K562 (cell line): ENCODE measurements around the gene ELF2. TPM values are rescaled to one million over a fixed set of nuclear protein-coding genes. Genes with fewer than 3 reads are reported as not detected.
A peak's percentile ranks its signal among the peaks of the same experiment; 100 is the strongest.

Source experiments
- ATAC-seq: fragments of 200-7000 bp; cut with Tn5 transposase; 3 replicates; pipeline ENCODE4 v1.9.1; 2020; ENCODE audit warnings: moderate library complexity
- BruUV-seq: library from RNA; stranded (reverse); fragments of 400-500 nt; replicated peaks from 2 replicates; lab custom pipeline; 2021; lab: Mats Ljungman, UMichigan
- CTCF ChIA-PET: fragments of 300-600 bp; formaldehyde crosslinking; extraction: SDS; loops from one replicate; lab custom pipeline; 2021; ENCODE audit warnings: low intra/inter-chr PET ratio; lab: Yijun Ruan, JAX
- POLR2A ChIA-PET: fragments of 300-600, 350-650 bp; sonication (Branson Sonifier 250); formaldehyde crosslinking; extraction: SDS; loops from one replicate; lab custom pipeline; 2021; ENCODE audit warnings: antibody characterized with exemption, inconsistent platforms; lab: Yijun Ruan, JAX
- DNase-seq, 4 experiments: peaks; one replicate each; pipeline versions ENCODE4 v3.0.0 to v3.0.0-alpha.2; 2011 to 2018; ENCODE audit warnings: low spot score in 3 of 4, mixed read lengths in 3 of 4; ENCODE audit errors: extremely low read depth in 1 of 4
- FAIRE-seq: peaks from 2 replicates; lab custom pipeline; 2011; peaks lifted over from hg19 to GRCh38; lab: Jason Lieb, UNC
- H2AFZ ChIP-seq: 2 replicates; pipeline ENCODE4 v1.6.0; 2011; ENCODE audit warnings: low read depth, low read length, control low read depth, inconsistent platforms
- H3K27ac ChIP-seq: fragments of 200-600 bp; 3 replicates; pipeline ENCODE4 v1.8.0; 2011; ENCODE audit warnings: low read depth, mild to moderate bottlenecking, control low read depth, inconsistent platforms, low read length, moderate library complexity, mixed read lengths; ENCODE audit errors: extremely low read depth
- H3K27me3 ChIP-seq, 2 experiments: fragments of 300-600 bp in 1 of 2; 2 replicates in 1 of 2; 3 replicates in 1 of 2; pipeline versions ENCODE4 v1.6.0 to v1.8.0; 2011; ENCODE audit warnings: inconsistent platforms in 2 of 2, low read length in 2 of 2, mild to moderate bottlenecking in 1 of 2, mixed read lengths in 1 of 2, moderate library complexity in 1 of 2; ENCODE audit not compliant: control insufficient read depth in 2 of 2, insufficient read depth in 2 of 2
- H3K36me3 ChIP-seq: fragments of 300-600 bp; 3 replicates; pipeline ENCODE4 v1.8.0; 2011; ENCODE audit warnings: mild to moderate bottlenecking, low read length, inconsistent platforms; ENCODE audit not compliant: control insufficient read depth, insufficient read depth
- H3K4me1 ChIP-seq, 2 experiments: fragments of 200-600 bp in 1 of 2; replicated peaks in 1 of 2; 2 replicates in 1 of 2; 3 replicates in 1 of 2; pipeline versions ENCODE4 v1.5.1 to v1.8.0; 2011; ENCODE audit warnings: inconsistent platforms in 2 of 2, low read length in 2 of 2, mild to moderate bottlenecking in 1 of 2, mixed read lengths in 1 of 2, moderate library complexity in 1 of 2; ENCODE audit not compliant: control insufficient read depth in 2 of 2, insufficient read depth in 2 of 2
- H3K4me2 ChIP-seq: 2 replicates; pipeline ENCODE4 v1.6.1; 2011; ENCODE audit warnings: low read length, control low read depth, inconsistent platforms, mixed read lengths; ENCODE audit not compliant: insufficient read depth
- H3K4me3 ChIP-seq: fragments of 200-600 bp; sonication (generic), shearing (Covaris generic); 2 replicates; pipeline ENCODE4 v1.5.1; 2016; ENCODE audit warnings: control low read depth, inconsistent platforms
- H3K79me2 ChIP-seq: fragments of 200-600 bp; 3 replicates; pipeline ENCODE4 v1.8.0; 2011; ENCODE audit warnings: low read length, inconsistent platforms; ENCODE audit not compliant: control insufficient read depth, insufficient read depth
- H3K9ac ChIP-seq, 2 experiments: 2 replicates each; pipeline versions ENCODE4 v1.6.0 to v1.6.1; 2011; ENCODE audit warnings: low read depth in 2 of 2, low read length in 2 of 2, control low read depth in 1 of 2, inconsistent platforms in 1 of 2, mild to moderate bottlenecking in 1 of 2, mixed read lengths in 1 of 2; ENCODE audit not compliant: insufficient read depth in 1 of 2
- H3K9me1 ChIP-seq: one replicate; pipeline ENCODE4 v1.6.0; 2011; ENCODE audit warnings: inconsistent platforms, mild to moderate bottlenecking, low read length, moderate library complexity; ENCODE audit not compliant: control insufficient read depth, insufficient read depth
- H3K9me3 ChIP-seq: replicated peaks from 2 replicates; pipeline ENCODE4 v1.5.1; 2011; ENCODE audit warnings: low read depth, low read length, inconsistent platforms; ENCODE audit not compliant: control insufficient read depth, insufficient read depth
- H4K20me1 ChIP-seq: replicated peaks from 2 replicates; pipeline ENCODE4 v1.6.1; 2011; ENCODE audit warnings: low read length, inconsistent platforms, mixed read lengths; ENCODE audit not compliant: control insufficient read depth, insufficient read depth
- BRF1 ChIP-seq: IDR thresholded peaks from 3 replicates; pipeline ENCODE4 v1.6.1; 2011; ENCODE audit warnings: borderline replicate concordance, mild to moderate bottlenecking; ENCODE audit not compliant: insufficient read length; ENCODE audit errors: extremely low read depth
- CBFA2T3 ChIP-seq: fragments of 450-650 bp; IDR thresholded peaks from 2 replicates; pipeline ENCODE4 v1.6.1; 2017
- CGGBP1 ChIP-seq: fragments of 250-450 bp; sonication (Bioruptor Pico); IDR thresholded peaks from 2 replicates; pipeline ENCODE4 v1.9.0; 2021; ENCODE audit warnings: mild to moderate bottlenecking
- CTBP1 ChIP-seq: fragments of 450-650 bp; IDR thresholded peaks from 2 replicates; pipeline ENCODE4 v1.6.1; 2016; ENCODE audit warnings: borderline replicate concordance
- FOXP4 ChIP-seq: sonication (generic); formaldehyde crosslinking; IDR thresholded peaks from 2 replicates; pipeline ENCODE4 v1.8.0; 2022; ENCODE audit warnings: mild to moderate bottlenecking, missing genetic modification reagents, borderline replicate concordance
- HINFP ChIP-seq: fragments of 450-650 bp; conservative IDR thresholded peaks from 2 replicates; pipeline ENCODE4 v1.6.1; 2016; ENCODE audit warnings: missing genetic modification characterization, low read depth, mild to moderate bottlenecking, control low read depth, missing compliant biosample characterization
- HNRNPK ChIP-seq: fragments of 200-400 bp; formaldehyde crosslinking; IDR thresholded peaks from one replicate; pipeline ENCODE4 v1.6.1; 2018; ENCODE audit warnings: mild to moderate bottlenecking, low read depth, low read length; ENCODE audit not compliant: poor library complexity, severe bottlenecking
- HOMEZ ChIP-seq: fragments of 250-450 bp; sonication (Bioruptor Pico); IDR thresholded peaks from 2 replicates; pipeline ENCODE4 v1.4.0; 2020; ENCODE audit warnings: mild to moderate bottlenecking, moderate library complexity
- NELFE ChIP-seq: IDR thresholded peaks from 2 replicates; pipeline ENCODE4 v1.6.1; 2011; ENCODE audit warnings: mild to moderate bottlenecking; ENCODE audit not compliant: insufficient read depth, insufficient read length
- NR0B1 ChIP-seq: fragments of 450-650 bp; IDR thresholded peaks from one replicate; pipeline ENCODE4 v1.6.1; 2018; ENCODE audit warnings: mild to moderate bottlenecking, moderate library complexity; ENCODE audit not compliant: partially characterized antibody
- NR2F6 ChIP-seq: fragments of 450-650 bp; formaldehyde crosslinking; IDR thresholded peaks from 2 replicates; pipeline ENCODE4 v1.4.0; 2020; ENCODE audit warnings: mild to moderate bottlenecking
- PHF21A ChIP-seq: fragments of 450-650 bp; IDR thresholded peaks from 2 replicates; pipeline ENCODE4 v1.6.1; 2017; ENCODE audit warnings: low read depth, borderline replicate concordance
- TFAM ChIP-seq: fragments of 250-450 bp; sonication (Bioruptor Pico); conservative IDR thresholded peaks from 2 replicates; pipeline ENCODE4 v1.5.0; 2021; ENCODE audit warnings: mild to moderate bottlenecking, moderate library complexity
- ZNF274 ChIP-seq: IDR thresholded peaks from 2 replicates; pipeline ENCODE4 v1.6.1; 2011; ENCODE audit warnings: low read depth, mild to moderate bottlenecking, low read length, moderate library complexity, borderline replicate concordance
- ZNF347 ChIP-seq: fragments of 450-650 bp; formaldehyde crosslinking; IDR thresholded peaks from 2 replicates; pipeline ENCODE4 v1.4.0; 2020; ENCODE audit warnings: low read depth, mild to moderate bottlenecking, moderate library complexity
- WGBS: fragments of 100-300 bp; shearing (Covaris generic); methylation state at CpG from one replicate; pipeline ENCODE4 v1.1.6; 2016; ENCODE audit warnings: low coverage, mixed read lengths; ENCODE audit not compliant: insufficient coverage; ENCODE audit errors: missing lambda C conversion rate; 5-methylcytosine and 5-hydroxymethylcytosine counted together
- in situ Hi-C: fragments of 300-500 bp; cut with MboI; formaldehyde crosslinking; loops from 4 replicates; pipeline ENCODE4 v1.15.0; 2018; ENCODE audit warnings: inconsistent platforms, mixed read lengths
- intact Hi-C: fragments of 100-400 bp; cut with micrococcal nuclease; formaldehyde crosslinking; loops from 2 replicates; pipeline ENCODE4 v1.14.2; 2022
- polyA plus RNA-seq, 8 experiments: library from polyadenylated mRNA; depleted of rRNA in 4 of 8; stranded (reverse) in 5 of 8; unstranded in 3 of 8; fragments of >200 nt; fragmentation: Nextera tagmentation in 2 of 8; fragmentation: Illumina TruSeq in 1 of 8; extraction: Ambion mirVana in 2 of 8; extraction: Trizol in 1 of 8; gene quantifications; 2 replicates each; pipeline versions ENCODE4 v1.2.1 to v1.2.3, GENCODE V29; 2011 to 2014; ENCODE audit warnings: inconsistent platforms in 1 of 8, missing spikeins in 1 of 8
- total RNA-seq, 7 experiments: library from RNA; depleted of rRNA in 6 of 7; stranded (reverse); fragments of >200 nt in 6 of 7; fragmentation: Illumina TruSeq in 2 of 7; extraction: Trizol in 2 of 7; gene quantifications; 2 replicates each; pipeline versions ENCODE4 v1.2.1 to v1.2.3, GENCODE V29; 2011 to 2021; ENCODE audit warnings: low replicate concordance in 1 of 7

The ELF2 gene
- total and polyA plus RNA-seq, 9 of the 15 experiments (the other 6 are each of a cell fraction or from before 2014, with no cell fraction given), result 9.4 to 58.7 (median 41.6) TPM

GRCh38 chr4:139144161-139144859, 32.7 kb downstream of the ELF2 start:
- Histone ChIP-seq H3K9me3 (peaks cover 4% of the 10 kb centered on the region; the same call in 1 of the 2 replicates), H3K4me1 (peaks cover 8 to 12% of the 10 kb centered on the region in 2 experiments; a peak in 3 of 5 replicates), H3K79me2 (peaks cover 93% of the 10 kb centered on the region), H3K4me3 (no peak overlapping the region), H3K27ac (no peak overlapping the region), H3K4me2 (no peak overlapping the region), H3K9me1 (no peaks in the 10 kb centered on the region), H4K20me1 (peaks cover 6% of the 10 kb centered on the region; the same call in 1 of the 2 replicates), H3K9ac (no peak overlapping the region), H3K36me3 (no peaks in the 10 kb centered on the region), H3K27me3 (no peaks in the 10 kb centered on the region), H2AFZ (no peak overlapping the region)
- ATAC-seq (peak; percentile 40), DNase-seq (no peak), FAIRE-seq (no peak)
- in situ Hi-C loops (no loop called here), intact Hi-C loops (no loop called here)
- 79% methylated on average over 7 of the region's 7 CpGs for WGBS
- ChIA-PET CTCF (no interaction called here), POLR2A (interaction anchor here (0.9 to 3.6 kb wide), 3 partner anchors 10 to 18 kb away, joined by 3 to 17 read pairs (median 3); no protein-coding TSS in a partner anchor)
- no TSS peak for BruUV-seq
- no peak for TF ChIP-seq ZNF274
- TF ChIP-seq BRF1, result no peak
- no peak for TF ChIP-seq HINFP
- no peak for TF ChIP-seq FOXP4 (CRISPR knock-in tag)
- TF ChIP-seq NR2F6 (CRISPR knock-in tag), result no peak
- TF ChIP-seq CBFA2T3, result no peak
- no peak for TF ChIP-seq TFAM
- no peak for TF ChIP-seq NELFE
- no peak for TF ChIP-seq CTBP1
- TF ChIP-seq HOMEZ (CRISPR knock-in tag), result no peak
- no peak for TF ChIP-seq CGGBP1 (CRISPR knock-in tag)
- TF ChIP-seq NR0B1, result no peak
- no peak for TF ChIP-seq HNRNPK
- no peak for TF ChIP-seq PHF21A
- TF ChIP-seq ZNF347 (CRISPR knock-in tag), result no peak
